Spleen (tissue), 11 donors: ENCODE results near the gene TLNRD1. TPM values are rescaled to one million over a fixed set of nuclear protein-coding genes. Genes with fewer than 3 reads are reported as not detected.

Source experiments
- DNase-seq: peaks from one replicate; pipeline ENCODE4 v3.0.0-alpha.2; 2020
- H3K27ac ChIP-seq, 8 donors: fragments of 200-600 bp; sonication (generic) in 7 of 8; 1 replicate in 4 of 8; 2 replicates in 4 of 8; pipeline versions ENCODE4 v1.5.0 to v1.8.0; 2016 to 2021; ENCODE audit warnings: inconsistent platforms in 4 of 8, mild to moderate bottlenecking in 4 of 8, moderate library complexity in 1 of 8
- H3K27me3 ChIP-seq, 7 donors: fragments of 200-600 bp; sonication (generic) in 6 of 7; replicated peaks in 1 of 7; 1 replicate in 4 of 7; 2 replicates in 3 of 7; pipeline versions ENCODE4 v1.5.0 to v1.8.0; 2016 to 2021; ENCODE audit warnings: inconsistent platforms in 3 of 7, mild to moderate bottlenecking in 1 of 7
- H3K36me3 ChIP-seq, 6 donors: fragments of 200-600 bp; sonication (generic) in 5 of 6; 1 replicate in 4 of 6; 2 replicates in 2 of 6; pipeline versions ENCODE4 v1.5.0 to v1.8.0; 2016 to 2021; ENCODE audit warnings: inconsistent platforms in 2 of 6
- H3K4me1 ChIP-seq, 6 donors: fragments of 200-600 bp; sonication (generic) in 5 of 6; 1 replicate in 3 of 6; 2 replicates in 3 of 6; pipeline versions ENCODE4 v1.5.0 to v1.8.0; 2016 to 2021; ENCODE audit warnings: inconsistent platforms in 3 of 6
- H3K4me3 ChIP-seq, 8 donors: fragments of 200-600 bp; sonication (generic) in 7 of 8; 1 replicate in 4 of 8; 2 replicates in 4 of 8; pipeline versions ENCODE4 v1.5.0 to v1.8.0; 2016 to 2021; ENCODE audit warnings: inconsistent platforms in 4 of 8, mild to moderate bottlenecking in 4 of 8, moderate library complexity in 2 of 8
- H3K9me3 ChIP-seq, 8 donors: fragments of 200-600 bp; sonication (generic) in 7 of 8; 1 replicate in 4 of 8; 2 replicates in 4 of 8; pipeline versions ENCODE4 v1.5.0 to v1.8.0; 2016 to 2021; ENCODE audit warnings: inconsistent platforms in 4 of 8
- POLR2A ChIP-seq, 3 donors: fragments of 450-650 bp; IDR thresholded peaks; one replicate each; pipeline ENCODE4 v1.5.1; 2017; ENCODE audit warnings: antibody characterized with exemption in 3 of 3, mild to moderate bottlenecking in 1 of 3
- POLR2AphosphoS5 ChIP-seq, 3 donors: sonication (generic); formaldehyde crosslinking; IDR thresholded peaks; one replicate each; pipeline ENCODE4 v1.5.1; 2017; ENCODE audit warnings: antibody characterized with exemption in 3 of 3
- WGBS, 5 donors: extraction: QIAGEN DNeasy Blood & Tissue Kit in 3 of 5; methylation state at CpG; one replicate each; pipeline versions ENCODE4 v1.1.5 to v1.1.7; 2013 to 2018; 5-methylcytosine and 5-hydroxymethylcytosine counted together
- intact Hi-C: fragments of 100-400 bp; cut with DNase I; formaldehyde crosslinking; loops from one replicate; pipeline ENCODE4 v1.15.0; 2023; ENCODE audit warnings: low total_unique reads
- polyA plus RNA-seq, 3 donors: library from polyadenylated mRNA; stranded (reverse); fragments of 200-250 nt; gene quantifications; one replicate each; pipeline ENCODE4 v1.2.1, GENCODE V29; 2013
- total RNA-seq, 7 donors: library from RNA; depleted of rRNA in 3 of 7; stranded (reverse); fragments of >200 nt in 3 of 7; fragmentation: NEBNext Ultra II Directional in 4 of 7; extraction: Animal tissue kit (Norgen Biotek cat#: 25700) in 4 of 7; gene quantifications; one replicate each; pipeline versions ENCODE4 v1.1.0 to v1.2.1, GENCODE V29; 2016 to 2021
- TF ChIP-seq, protein P1 (sequence below), 11 experiments: fragments of 200-600 bp in 7 of 11; fragments of 450-650 bp in 4 of 11; sonication (generic) in 4 of 11; IDR thresholded peaks in 8 of 11; conservative IDR thresholded peaks in 3 of 11; 1 replicate in 7 of 11; 2 replicates in 4 of 11; pipeline versions ENCODE4 v1.4.0 to v1.8.0; 2016 to 2021; ENCODE audit warnings: antibody characterized with exemption in 11 of 11, inconsistent platforms in 4 of 11, mild to moderate bottlenecking in 1 of 11
- donor health status: healthy with polysubstance abuse.
- donor health status: DM: no; HTN: no; CAD: no; lungs with moderate emphysema.
- donor health status: DM: no; HTN: no; CAD: no.
- donor health status: Bipolar disorder and iron deficiency.
- donor health status: healthy.
- donor health status: DM: no; HTN: no; CAD: no.
- donor health status: DM: yes; HTN: yes; CAD: no.

TLNRD1 gene
- total and polyA plus RNA-seq, 10 donors: 6.2 to 53.3 (median 30.7) TPM

DNA sequence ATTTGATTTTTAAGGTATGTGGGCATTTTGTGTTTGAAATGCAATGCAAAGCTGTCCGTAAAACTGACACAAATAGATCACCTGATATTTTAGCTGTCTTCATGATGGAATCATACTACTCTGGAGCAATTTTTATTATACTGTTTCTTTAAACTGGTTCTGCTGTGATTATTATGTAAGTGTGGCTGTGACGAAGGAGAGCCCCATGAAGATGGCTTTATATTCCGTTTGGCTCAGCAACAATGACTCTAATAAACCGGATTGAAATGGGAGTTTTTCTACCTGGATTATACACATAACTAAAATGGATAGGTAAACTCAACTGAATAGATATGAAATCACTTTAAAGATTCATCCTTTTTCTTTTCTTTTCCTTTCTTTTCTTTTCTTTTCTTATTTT, 9.4 kb downstream of the TLNRD1 start:
- TF ChIP-seq POLR2AphosphoS5 (IDR thresholded peaks at IDR 0.05): no peak
- no peak for TF ChIP-seq POLR2A (IDR thresholded peaks at IDR 0.05)
- TF ChIP-seq, protein P1, sequence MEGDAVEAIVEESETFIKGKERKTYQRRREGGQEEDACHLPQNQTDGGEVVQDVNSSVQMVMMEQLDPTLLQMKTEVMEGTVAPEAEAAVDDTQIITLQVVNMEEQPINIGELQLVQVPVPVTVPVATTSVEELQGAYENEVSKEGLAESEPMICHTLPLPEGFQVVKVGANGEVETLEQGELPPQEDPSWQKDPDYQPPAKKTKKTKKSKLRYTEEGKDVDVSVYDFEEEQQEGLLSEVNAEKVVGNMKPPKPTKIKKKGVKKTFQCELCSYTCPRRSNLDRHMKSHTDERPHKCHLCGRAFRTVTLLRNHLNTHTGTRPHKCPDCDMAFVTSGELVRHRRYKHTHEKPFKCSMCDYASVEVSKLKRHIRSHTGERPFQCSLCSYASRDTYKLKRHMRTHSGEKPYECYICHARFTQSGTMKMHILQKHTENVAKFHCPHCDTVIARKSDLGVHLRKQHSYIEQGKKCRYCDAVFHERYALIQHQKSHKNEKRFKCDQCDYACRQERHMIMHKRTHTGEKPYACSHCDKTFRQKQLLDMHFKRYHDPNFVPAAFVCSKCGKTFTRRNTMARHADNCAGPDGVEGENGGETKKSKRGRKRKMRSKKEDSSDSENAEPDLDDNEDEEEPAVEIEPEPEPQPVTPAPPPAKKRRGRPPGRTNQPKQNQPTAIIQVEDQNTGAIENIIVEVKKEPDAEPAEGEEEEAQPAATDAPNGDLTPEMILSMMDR (IDR thresholded peaks at IDR 0.05 in 8 of 11, conservative IDR thresholded peaks at IDR 0.05 in 3 of 11): no peak
- H3K4me3 ChIP-seq: no peak overlapping the region
- H3K27me3 ChIP-seq: no peaks in the 10 kb centered on the region
- DNase-seq: no peak
- H3K27ac ChIP-seq: no peak overlapping the region
- H3K36me3 ChIP-seq: no peaks in the 10 kb centered on the region
- peaks cover 10 to 53% (median 25%) of the 10 kb centered on the region in 6 donors for H3K4me1 ChIP-seq
- 82 to 95% (median 89%) methylated on average over 4 of the region's 4 CpGs for WGBS, 5 donors
- H3K9me3 ChIP-seq: no peaks in the 10 kb centered on the region
- intact Hi-C loops: no loop called here

DNA sequence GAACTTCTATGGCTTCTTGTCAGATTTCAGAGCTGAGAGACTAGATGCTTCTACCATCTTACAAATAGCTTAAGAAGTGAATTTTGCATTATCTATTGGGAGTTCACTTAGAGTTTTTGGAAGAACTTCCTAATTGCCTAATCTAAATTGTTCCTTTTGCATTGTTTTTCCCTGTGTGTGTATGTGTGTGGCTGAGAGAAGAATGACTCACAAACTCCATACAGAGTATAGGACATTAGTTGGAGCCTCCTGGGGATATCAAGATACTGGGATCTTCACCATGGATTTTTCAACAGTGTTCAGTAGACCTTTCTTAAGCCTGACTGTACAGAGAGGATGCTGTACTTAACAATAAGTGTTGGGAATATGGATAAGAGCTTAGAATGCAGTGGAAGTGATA, 10.9 kb downstream of the TLNRD1 start:
- no peaks in the 10 kb centered on the region for H3K36me3 ChIP-seq
- intact Hi-C loops: no loop called here
- no peak for TF ChIP-seq POLR2A (IDR thresholded peaks at IDR 0.05)
- TF ChIP-seq, protein P1 (IDR thresholded peaks at IDR 0.05 in 8 of 11, conservative IDR thresholded peaks at IDR 0.05 in 3 of 11): no peak
- TF ChIP-seq POLR2AphosphoS5 (IDR thresholded peaks at IDR 0.05): no peak

DNA sequence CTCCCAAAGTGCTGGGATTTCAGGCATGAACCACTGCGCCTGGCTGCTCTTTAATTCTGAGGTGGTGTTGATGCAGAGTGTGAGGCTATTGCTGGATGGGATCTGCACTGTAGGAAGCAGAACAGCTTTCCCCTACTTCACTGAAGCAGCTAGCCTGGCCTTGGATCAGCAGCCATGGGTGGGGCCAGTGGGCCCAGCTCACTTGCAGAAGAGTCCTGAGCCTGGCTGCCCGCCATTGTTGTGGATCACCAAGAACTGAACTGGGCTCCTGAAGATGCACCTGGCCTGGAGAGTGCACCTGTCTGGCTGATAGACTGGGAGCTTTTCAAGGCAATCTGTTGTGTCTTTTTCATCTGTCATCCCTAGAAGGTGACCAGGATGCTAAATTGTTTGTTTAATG, 11.9 kb downstream of the TLNRD1 start:
- intact Hi-C loops: no loop called here
- Histone ChIP-seq H3K27ac (no peak overlapping the region), H3K27me3 (no peaks in the 10 kb centered on the region), H3K36me3 (no peaks in the 10 kb centered on the region), H3K4me3 (no peak overlapping the region), H3K4me1 (peaks cover 5 to 30% (median 10%) of the 10 kb centered on the region in 6 donors), H3K9me3 (no peaks in the 10 kb centered on the region)
- 90 to 100% (median 93%) methylated on average over 2 of the region's 2 CpGs for WGBS, 5 donors
- no peak for TF ChIP-seq POLR2A (IDR thresholded peaks at IDR 0.05)
- TF ChIP-seq POLR2AphosphoS5 (IDR thresholded peaks at IDR 0.05): no peak
- TF ChIP-seq, protein P1 (IDR thresholded peaks at IDR 0.05 in 8 of 11, conservative IDR thresholded peaks at IDR 0.05 in 3 of 11): no peak
- DNase-seq: no peak

More for the DNA sequence above, 10.9 kb downstream of the TLNRD1 start:
- H3K9me3 ChIP-seq: no peaks in the 10 kb centered on the region
- no peak overlapping the region for H3K27ac ChIP-seq
- peaks cover 5 to 40% (median 14%) of the 10 kb centered on the region in 6 donors for H3K4me1 ChIP-seq
- no peak for DNase-seq
- H3K27me3 ChIP-seq: no peaks in the 10 kb centered on the region
- H3K4me3 ChIP-seq: no peak overlapping the region

DNA sequence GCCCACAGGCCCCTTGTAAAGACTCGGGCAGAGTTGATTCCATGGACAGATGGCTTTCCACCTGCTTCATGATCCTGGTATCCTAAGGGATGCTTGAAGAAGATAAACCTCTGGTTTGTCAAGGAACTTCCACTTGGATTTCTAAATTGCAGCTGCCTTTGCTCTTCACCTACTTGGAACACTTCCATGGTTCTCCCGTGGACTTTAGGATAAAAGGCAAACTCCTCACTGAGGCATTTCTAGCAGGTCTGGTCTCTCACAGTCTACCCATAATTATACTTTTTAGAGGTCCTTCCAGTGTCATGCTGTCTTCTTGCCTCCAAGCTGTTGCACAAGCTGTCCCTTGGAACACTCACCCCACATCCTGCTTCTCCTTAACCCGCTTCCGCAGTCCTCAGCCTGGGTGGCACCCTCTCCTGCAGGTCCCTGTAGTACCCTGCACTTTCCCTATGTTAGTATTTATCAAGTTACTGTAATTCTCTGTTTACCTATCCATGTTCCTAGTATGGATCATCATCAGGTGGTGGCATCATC, 12.7 kb downstream of the TLNRD1 start:
- H3K9me3 ChIP-seq: no peaks in the 10 kb centered on the region
- H3K4me1 ChIP-seq: peaks cover 0 to 22% (median 8%) of the 10 kb centered on the region in 6 donors
- no peaks in the 10 kb centered on the region for H3K27me3 ChIP-seq
- WGBS, 5 donors: 88 to 98% (median 93%) methylated on average over 4 of the region's 4 CpGs
- no peak for DNase-seq
- H3K4me3 ChIP-seq: no peak overlapping the region
- no peaks in the 10 kb centered on the region for H3K36me3 ChIP-seq
- intact Hi-C loops: no loop called here
- no peak overlapping the region for H3K27ac ChIP-seq
- TF ChIP-seq POLR2AphosphoS5 (IDR thresholded peaks at IDR 0.05): no peak
- TF ChIP-seq POLR2A (IDR thresholded peaks at IDR 0.05): no peak
- TF ChIP-seq, protein P1 (IDR thresholded peaks at IDR 0.05 in 8 of 11, conservative IDR thresholded peaks at IDR 0.05 in 3 of 11): no peak
